GM04503 (cell line): ENCODE data around the gene GPRIN3.

Experiments
- DNase-seq: peaks from one replicate; pipeline ENCODE4 v3.0.0-alpha.2; 2012; ENCODE audit warnings: low read depth

GPRIN3 gene

DNA sequence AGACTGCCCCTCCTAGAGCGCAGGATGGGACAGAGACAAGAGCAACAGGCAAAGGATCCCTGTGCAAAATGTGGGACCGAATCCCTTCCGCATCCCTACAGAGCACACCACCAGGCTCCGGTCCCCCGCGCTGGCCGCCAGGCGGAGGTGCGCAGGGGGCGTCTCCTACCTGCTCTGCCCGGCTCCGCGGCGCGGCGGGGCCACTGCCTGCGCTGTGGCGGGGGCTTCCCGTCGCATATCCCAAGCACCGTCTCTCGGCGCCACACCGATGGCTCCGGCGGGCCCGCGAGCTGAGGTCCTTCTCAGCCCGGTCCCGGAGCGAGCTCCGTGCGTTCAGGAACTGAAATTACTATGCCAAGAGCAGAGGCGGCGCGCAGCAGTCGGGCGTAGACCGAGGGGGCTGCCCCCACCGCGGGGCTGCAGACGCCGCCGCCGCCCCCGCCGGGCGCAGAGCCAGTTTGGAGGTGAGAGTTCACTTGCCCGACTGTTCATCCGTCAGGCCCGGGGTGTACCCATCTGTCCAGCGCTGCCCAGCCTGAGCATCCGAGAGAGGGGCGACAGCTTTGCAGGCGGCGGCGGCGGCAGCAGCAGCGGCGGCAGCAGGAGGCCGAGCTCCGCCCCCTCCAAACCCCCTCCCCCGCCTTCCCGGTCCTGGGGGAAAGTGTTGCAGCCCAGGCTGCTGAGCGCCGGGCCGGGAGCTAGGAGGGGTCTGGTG, at the start of gene GPRIN3:
GPRIN3 (minus strand) TSS at position 355 of the 715 bp plus-strand sequence. CDS start 57,690 bp downstream, outside the sequence.
- no peak for DNase-seq

DNA sequence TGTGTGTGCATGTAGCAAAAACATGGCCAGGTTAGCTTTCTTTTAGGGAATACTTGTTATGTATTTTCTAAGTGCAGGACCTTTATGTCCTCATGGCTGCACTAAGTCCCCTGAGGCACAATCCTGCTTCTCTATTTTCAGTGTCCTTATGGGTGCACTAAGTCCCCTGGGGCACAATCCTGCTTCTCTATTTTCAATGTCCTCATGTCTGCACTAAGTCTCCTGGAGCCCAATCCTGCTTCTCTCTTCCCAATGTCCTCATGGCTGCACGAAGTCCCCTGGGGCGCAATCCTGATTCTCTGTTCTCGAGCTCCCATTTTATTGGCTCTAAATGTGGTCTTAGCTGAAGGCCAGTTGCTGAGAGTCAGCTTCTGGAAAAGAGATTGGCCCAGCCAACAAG, 49.7 kb upstream of the GPRIN3 start:
- DNase-seq: no peak

DNA sequence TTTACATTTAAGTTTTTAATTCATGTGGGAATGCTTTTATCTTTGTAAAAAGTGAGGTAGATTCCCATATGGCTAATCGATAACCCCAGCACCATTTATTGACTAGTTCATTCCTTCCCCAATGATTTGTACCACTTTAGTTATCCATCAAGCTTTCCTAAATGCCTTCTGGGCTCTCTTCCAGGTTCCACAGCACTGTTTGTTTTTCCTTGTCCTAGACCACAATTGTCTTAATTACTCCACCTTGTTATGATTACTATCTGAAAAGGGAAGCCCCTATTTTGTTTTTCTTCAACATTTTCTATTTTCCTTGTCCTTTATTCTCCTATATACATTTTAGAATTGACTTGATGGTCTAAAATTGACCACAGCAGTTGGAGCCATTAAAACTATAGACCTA, 48.5 kb upstream of the GPRIN3 start:
- no peak for DNase-seq

DNA sequence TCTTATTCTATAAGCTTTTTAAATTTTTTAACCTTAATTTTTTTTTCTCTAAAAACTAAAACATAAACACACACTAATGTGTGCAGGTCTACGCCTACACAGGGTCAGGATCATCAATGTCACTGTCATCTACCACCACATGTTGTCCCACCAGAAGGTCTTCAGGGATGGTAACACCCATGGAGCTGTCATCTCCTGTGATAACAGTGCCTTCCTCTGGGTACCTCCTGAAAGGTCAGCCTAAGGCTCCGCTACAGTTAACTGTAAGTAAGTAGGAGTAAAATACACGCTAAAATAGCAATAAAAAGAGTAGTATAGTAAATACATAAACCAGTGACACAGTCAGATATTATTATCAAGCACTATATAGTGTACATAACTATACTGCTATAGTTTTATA, 45.9 kb upstream of the GPRIN3 start:
- DNase-seq: no peak

DNA sequence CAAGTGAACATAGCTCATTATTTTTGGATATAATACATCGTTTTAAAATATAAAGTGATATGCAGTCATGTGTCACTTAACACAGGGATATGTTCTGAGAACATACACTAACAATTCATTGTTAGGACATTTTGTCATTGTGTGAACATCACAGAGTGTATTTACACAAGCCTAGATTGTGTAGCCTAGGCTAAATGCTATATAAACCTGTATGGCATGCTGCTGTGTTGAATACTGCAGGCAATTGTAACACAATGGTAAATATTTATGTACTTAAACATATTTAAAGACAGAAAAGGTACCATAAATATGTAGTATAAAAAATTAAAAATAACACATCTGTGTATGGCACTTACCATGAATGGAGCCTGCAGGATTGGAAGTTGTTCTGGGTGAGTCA, 44.9 kb upstream of the GPRIN3 start:
- no peak for DNase-seq

DNA sequence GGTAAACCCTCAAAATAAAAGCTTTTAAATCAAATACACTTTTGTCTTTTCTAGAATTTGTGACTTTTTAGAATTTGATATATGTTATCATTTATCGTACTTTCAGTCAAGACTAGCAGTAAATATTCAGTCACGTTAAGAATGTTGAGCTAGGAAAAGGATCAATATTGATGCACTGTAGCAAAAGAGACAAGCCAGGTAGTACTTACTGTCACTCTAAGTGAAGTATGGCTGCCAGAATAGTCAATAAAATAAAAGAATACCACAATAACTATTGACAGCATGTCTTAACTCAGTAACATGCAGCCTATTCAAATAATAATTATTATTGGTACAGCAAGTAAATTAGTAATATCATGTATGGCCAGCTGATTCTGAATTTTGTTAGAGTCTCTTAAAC, 43.6 kb upstream of the GPRIN3 start:
- no peak for DNase-seq

DNA sequence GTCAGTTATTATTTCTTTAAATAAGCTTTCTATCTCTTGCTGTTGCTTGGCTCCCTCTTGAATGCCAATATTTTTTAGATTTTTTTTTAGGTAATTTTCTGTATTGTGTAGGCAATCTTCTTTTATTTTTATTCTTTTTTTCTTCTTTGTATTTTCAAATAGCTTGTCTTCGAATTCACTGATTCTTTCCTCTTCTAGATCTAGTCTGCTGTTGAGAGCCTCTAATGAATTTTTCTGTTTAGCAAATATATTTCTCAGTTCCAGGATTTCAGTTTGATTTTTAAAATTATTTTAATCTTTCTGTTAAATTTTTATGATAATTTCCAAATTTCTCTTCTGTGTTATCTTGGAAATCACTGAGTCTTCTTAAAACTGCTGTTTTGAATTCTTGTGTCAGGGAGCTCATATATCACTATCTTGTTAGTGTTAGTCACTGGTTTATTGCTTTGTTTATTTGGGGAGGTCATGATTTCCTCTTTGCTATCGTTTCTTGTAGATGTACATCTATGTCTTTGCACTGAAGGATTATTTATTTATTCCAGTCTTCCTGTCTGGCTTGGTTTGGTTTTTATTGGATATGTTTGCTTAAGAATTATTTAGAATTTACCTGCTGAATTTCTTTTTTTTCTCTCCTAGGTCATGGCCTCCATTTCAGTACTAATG, 39.9 kb upstream of the GPRIN3 start:
- DNase-seq: no peak

DNA sequence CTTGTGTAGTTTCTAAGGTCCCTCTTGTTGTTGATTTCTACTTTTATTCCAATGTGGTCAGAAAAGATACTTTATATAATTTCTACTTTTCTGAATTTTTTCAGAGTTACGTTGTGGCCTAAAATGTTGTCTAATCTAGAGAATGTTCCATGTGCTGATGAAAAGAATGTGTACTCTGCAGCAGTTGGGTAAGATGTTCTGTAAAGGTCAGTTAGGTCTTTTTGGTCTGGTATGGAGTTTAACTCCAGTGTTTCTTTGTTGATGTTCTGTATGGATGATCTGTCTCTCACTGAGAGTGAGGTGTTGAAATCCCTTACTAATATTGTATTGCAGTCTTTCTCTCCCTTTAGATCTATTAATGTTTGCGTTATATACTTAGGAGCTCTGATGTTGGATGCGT, 37.0 kb upstream of the GPRIN3 start:
- no peak for DNase-seq

DNA sequence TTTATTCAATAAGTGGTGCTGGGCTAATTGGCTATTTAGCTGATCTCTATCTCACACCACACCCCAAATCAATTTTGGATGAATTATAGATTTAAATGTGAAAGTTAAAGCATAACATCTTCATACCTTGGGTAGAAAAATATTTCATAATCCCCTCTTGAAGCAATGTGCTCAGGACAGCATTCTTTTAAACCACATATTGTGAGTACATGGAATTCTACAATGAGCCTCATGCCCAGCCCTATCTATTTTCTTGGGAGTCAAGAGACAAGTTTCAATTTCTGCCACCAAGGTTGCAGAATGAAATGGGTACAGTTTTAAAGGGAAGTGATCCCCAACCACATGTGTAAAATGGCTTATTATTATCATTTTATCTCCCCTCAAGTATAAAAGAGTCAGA, 30.6 kb upstream of the GPRIN3 start:
- no peak for DNase-seq

DNA sequence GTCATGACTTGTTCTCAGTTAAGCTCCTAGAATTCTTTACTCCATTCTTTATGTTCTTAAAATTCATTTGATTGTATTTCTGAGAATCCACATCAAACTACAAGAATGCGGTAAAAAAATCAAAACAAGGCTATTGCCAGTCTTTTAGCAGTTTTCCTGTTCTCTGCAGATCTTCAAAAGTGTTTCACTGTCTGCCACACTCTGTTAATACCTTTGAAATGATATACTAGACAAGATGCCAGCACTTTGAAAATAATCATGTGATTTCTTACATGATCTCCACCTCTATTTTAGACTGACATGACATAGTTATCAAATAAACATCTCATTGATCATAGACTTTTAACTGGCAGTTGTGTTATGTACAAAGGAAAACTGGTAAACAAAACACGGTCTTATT, 30.1 kb upstream of the GPRIN3 start:
- DNase-seq: no peak

DNA sequence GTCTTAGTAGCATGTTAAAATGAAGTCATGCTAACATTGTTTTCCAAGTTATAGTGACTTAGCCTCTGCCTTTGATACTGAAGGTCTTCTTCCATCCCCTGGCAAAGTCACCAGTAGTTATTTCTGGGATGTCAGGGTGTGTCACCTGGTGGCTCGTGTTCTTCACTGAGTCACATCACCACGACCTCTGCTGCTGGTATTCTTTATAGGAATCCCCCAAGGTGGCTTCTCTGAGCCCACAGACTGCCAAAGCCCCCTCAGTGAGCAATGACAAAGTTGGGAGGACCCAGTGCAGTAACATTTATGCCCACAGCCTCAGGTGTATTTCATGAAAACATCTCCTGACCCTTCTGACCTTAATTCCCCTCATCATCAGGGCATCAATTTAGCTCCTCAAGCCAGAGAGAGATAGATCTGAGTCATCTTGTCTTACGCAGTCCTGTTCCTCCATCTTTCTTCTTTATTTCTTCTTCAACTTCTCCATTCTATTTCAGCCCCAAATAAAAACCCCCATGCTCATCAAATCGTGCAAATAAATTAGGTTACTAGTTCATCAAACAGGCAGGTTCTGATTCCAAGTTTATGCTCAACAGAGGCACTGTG, 29.3 kb upstream of the GPRIN3 start:
- DNase-seq: no peak

DNA sequence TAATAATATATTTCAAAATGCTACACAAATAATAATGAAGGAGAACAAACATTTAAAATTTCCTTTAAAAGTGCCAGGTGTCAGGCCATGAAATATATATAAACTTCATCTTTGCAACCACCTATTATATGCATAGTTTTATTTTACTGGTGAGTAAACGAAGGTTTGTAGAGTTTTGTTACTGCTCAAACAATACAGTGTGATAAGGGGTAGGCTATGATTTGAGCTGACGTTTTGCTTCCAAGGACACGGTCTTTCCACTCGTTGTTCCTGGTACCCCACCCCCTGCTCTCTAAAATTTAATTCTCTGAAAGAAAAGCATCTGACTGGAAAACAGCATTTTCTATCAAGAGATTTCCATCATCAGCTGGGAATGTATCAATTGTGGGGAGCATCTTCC, 27.2 kb upstream of the GPRIN3 start:
- DNase-seq: no peak

DNA sequence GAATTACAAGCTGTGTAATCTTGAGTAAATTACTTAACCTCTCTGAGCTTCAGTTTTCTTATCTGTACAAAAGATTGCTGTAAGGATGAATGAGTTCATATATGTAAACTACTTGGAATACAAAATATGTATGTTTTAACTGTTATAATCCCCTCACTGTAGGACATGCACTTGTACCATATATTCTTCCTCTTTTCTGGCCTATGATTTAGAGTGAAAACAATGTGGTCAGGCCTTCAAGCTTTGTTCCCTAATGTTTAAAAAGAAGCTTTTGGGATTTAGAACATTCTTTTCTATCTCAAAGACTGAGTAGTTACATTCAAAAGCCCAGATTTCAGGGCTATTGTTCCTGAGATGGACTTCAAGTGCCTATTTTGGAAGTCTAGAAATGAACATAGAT, 26.7 kb upstream of the GPRIN3 start:
- DNase-seq: no peak

DNA sequence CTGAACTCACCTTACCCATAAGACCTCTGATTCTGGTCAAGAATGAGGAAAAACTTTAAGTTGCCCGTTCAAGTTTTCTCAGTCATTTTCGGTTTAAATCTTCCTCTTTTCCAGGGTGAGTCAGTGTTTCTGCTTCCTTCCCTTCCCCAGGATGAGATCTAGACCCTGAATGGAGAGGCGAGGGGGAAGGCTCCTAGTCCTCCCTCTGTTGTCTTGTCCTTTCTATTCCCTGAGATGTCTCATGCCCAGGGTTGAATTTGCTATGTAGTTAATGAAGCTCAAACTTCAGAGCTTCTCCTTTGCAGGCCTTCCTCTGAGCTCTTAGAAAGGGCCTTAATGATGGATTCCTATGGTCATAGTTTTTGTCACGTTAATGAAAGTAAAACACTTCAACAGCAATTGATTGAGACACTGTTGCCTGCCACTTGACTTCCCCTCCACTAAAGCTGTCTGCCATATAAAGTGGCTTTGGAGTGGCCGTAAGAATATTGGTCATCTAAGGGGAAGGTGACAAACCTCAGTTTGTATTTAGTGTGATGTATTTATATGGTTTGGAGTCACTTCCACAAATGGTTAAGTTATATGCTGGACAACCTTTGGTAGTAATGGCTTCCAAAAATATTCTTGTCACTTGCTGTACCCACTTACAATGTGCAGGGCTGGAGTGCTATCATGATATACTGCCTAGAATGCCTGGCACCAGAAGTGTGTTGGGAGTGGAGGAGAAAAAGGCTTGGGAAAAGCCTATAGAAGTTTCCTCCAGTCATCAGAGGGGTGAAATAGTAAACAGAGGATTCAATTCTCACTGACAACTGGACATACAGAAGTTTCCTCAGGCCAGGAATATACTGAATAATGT, 24.3 kb upstream of the GPRIN3 start:
- no peak for DNase-seq

DNA sequence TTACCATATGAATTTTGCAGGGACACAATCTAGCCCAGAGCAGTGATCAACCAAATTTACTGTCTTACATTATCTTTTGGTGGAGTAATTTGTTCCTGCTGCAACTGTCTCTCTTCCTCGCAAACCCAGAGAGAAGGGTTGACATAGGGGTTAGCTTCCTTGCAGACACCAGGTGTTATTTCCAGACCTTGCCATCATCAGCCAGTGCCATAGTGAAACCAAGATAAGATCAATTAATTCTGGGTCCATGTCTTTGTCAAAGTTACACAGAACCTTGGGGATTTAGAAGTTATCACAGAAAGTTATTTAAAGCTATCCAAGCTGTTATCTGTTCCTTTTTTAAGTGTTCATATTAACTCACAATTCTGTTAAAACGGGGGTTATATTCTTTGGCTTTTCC, 23.6 kb upstream of the GPRIN3 start:
- DNase-seq: no peak

DNA sequence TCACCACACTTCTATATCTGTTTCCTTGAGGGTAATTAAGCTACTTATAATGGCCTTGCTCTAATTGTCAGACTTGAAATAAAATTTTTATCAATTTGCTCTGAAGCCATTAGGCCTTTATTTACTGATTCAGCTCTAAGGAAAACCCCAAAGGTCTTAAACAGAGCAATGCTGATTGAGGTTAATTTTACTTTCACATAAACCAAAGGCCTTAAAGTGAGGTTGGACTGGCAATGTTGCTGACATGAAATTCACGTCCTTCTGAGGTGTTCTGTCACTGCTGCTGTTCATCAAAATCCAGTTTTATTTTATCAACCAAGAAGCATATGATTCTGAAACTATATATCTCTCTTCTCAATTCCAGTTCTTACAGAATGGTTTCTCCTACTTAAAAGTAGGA, 21.7 kb upstream of the GPRIN3 start:
- DNase-seq: no peak

DNA sequence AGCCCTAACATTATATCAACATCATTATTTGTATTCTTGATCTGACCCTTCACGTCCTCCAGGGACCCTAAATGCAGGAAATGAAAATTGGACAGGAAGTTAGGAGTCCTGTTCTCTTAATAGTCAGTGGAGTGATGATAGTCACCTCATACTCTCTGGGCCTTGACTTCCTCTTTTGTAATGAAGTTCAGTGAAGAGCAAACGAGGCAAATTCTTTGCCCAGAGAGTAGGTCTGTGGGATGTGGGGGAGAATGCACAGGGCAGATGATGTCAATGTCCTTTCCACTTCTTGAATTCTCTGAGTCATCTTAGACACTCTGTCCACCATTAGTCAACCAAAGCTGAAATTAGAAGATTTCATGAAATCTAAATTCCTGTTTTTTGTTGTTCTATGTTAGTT, 17.1 kb upstream of the GPRIN3 start:
- no peak for DNase-seq

DNA sequence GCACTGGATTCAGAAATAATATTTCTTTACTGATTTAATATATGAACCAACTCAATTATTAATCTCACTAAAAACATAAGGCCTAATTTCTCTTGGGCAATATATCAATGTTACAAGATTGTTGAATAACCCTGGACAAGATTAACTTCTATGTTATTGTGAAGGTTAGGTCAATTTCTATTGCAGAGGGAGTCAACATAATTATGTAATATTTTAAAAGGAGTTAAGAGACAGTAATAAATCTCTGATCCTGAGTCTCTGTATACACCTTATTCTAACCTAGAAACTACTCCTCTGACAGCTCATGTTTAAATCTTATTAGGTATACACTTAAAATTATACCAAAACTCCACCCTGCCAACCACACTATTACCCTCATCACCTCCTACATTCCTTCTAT, 15.1 kb upstream of the GPRIN3 start:
- DNase-seq: no peak

DNA sequence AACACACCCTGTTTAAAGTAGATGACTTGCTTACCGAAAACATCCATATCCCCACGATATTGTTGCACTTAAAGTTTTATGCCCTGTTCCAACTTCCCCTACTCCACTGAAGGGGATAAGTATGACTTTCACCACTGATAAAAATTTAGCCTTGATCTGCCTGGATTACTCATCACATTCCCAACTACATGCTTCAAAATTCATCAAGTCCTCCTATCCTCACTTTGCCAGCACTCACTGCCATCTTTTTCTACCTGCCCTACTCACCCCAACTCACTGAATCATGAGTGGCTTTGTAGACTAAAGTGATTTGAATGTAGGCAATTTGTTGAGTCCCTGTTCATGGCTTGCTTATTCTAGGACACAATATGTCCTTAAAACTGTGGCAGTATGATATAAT, 12.2 kb upstream of the GPRIN3 start:
- no peak for DNase-seq

DNA sequence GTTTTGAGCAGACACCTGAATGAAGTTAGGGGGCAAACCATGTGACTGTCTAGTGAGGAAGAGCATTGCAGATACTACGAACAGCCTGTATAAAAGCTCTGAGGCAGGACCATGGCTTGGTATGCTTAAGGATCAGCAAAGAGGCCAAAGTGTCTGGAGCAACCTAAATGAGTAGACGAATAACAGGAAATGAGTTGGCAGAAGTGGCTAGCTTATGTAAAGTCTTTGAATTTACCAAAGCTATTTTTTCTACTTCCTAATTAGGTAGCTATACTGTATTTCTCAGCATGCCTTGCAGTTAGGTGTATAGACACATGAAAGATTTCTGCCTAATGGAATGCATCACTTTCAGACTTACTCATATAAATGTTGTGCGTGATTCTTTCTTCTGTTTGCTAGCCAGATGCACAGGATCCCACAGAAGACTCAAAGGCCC, 9.3 kb upstream of the GPRIN3 start:
- DNase-seq: no peak

DNA sequence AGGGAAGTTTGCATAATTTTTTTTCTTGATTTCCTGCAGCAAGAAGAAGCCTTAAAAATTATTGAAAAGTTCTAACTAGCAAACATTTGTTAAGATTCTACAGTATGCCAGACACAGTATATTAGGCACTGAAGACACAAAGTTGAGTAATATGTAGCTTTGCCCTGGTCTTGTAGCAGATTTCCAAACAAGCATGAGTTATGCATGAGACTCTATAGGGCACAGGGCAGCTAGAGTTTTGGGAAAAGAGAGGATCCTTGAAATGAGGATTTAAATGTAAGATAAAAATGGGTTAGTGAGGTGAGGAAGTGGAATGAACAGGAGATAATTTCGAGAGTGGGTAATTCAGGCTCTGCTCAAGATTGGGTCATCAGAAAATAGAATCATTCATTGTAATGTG, 8.6 kb upstream of the GPRIN3 start:
- DNase-seq: no peak

DNA sequence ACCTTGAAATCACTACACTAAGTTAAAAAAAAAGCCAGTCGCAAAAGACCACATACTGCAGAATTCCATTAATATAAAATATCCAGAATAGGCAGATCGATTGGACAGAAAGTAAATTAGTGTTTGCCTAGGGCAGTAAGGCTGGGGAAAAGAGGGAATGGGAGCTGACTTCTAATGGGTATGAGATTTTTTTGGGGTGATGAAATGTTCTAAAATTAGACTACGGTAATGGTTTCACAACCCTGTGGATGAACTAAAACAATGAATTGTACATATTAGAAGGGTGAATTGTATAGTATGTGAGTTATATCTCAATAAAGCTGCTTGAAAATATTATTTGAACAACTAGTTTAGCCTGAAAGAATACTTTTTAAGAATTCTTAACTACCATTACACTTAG, 6.7 kb upstream of the GPRIN3 start:
- DNase-seq: no peak

DNA sequence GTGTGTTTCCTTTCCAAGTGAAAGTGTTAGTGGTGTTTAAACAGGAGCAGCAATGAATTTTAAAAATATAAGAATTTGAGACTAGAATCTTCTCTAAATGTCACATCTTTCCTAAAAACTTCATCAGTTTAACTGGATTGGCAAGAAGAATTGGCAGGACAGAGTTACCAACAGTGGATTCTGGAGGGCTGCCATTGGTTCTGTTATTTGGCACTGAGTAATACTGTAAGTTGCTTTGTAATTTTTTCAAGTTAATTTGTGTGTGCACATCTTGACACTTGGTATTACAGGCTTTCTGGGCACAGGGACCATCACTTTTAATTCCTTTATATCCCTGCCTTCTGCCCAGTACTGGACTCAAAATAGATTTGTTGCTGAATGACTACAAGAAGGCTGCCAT, 4.5 kb upstream of the GPRIN3 start:
- DNase-seq: no peak
